ENCODE measurements around the gene FIGN.

FIGN gene

GRCh38 chr2:163732727-163733126 is 3.1 kb downstream of the FIGN start:
- Mint-ChIP-seq H3K4me3 (no peak overlapping the region), H3K27me3 (peaks cover 37% of the 10 kb centered on the region), H3K27ac (no peak overlapping the region), H3K36me3 (ENCODE audit: low read depth) (no peaks in the 10 kb centered on the region), H3K9me3 (no peaks in the 10 kb centered on the region), H3K4me1 (ENCODE audit: low read depth) (peaks cover 11% of the 10 kb centered on the region)
- intact Hi-C loops (cut with micrococcal nuclease) = no loop called here

DNA sequence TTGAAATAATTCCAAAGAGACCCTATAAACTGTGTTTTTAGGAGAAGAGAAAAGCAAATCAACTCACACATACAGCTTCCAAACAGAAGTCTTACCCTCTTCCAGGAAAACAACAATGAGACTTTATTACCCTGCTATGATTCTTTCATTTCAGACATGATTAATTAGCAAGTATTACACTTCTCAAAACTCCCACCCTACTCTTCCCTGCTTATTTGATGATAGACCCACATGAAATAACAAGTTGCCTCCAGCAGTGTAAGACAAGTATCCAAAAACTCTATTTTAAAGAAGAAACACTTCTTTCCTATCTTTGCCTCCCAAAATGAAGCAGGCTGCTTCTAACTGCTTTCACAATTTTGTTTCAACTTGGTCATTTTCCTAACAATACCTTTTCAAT is 4.1 kb downstream of the FIGN start:
- intact Hi-C loops (cut with micrococcal nuclease) = no loop called here
- no peak overlapping the region for H3K27ac Mint-ChIP-seq
- H3K4me3 Mint-ChIP-seq = no peak overlapping the region
- peaks cover 11% of the 10 kb centered on the region for H3K4me1 Mint-ChIP-seq (ENCODE audit: low read depth)
- no peaks in the 10 kb centered on the region for H3K36me3 Mint-ChIP-seq (ENCODE audit: low read depth)
- H3K27me3 Mint-ChIP-seq = peaks cover 30% of the 10 kb centered on the region
- no peaks in the 10 kb centered on the region for H3K9me3 Mint-ChIP-seq

GRCh38 chr2:163730556-163730955 is 5.3 kb downstream of the FIGN start:
- Mint-ChIP-seq H3K27me3 (peaks cover 21% of the 10 kb centered on the region), H3K4me1 (ENCODE audit: low read depth) (peaks cover 5% of the 10 kb centered on the region), H3K27ac (no peak overlapping the region), H3K4me3 (no peak overlapping the region), H3K36me3 (ENCODE audit: low read depth) (no peaks in the 10 kb centered on the region), H3K9me3 (no peaks in the 10 kb centered on the region)
- intact Hi-C loops (cut with micrococcal nuclease) = no loop called here

GRCh38 chr2:163729636-163730273 is 6.1 kb downstream of the FIGN start:
- H3K4me1 Mint-ChIP-seq (ENCODE audit: low read depth) = no peaks in the 10 kb centered on the region
- H3K27me3 Mint-ChIP-seq = peaks cover 16% of the 10 kb centered on the region
- no peaks in the 10 kb centered on the region for H3K36me3 Mint-ChIP-seq (ENCODE audit: low read depth)
- no peak overlapping the region for H3K27ac Mint-ChIP-seq
- no peaks in the 10 kb centered on the region for H3K9me3 Mint-ChIP-seq
- H3K4me3 Mint-ChIP-seq = no peak overlapping the region
- intact Hi-C loops (cut with micrococcal nuclease) = no loop called here

DNA sequence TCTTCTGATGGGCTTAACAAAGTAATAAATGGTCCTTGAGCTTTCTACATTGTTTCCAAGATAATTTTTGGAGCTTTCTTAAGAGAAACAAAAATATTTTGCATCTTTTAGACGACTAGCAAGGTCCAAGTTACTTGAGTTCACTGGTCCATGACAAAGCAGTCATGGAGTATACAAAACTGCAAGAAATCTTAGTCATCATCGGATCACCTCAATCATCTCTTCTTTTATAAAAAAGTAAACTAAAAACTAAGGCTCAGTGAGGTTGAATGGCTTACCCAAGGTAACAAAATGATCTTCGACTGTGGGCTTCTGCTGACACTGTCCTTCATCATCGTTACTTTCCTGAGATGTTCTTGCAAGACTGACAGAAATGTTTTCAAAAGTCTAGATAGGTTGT is 11.9 kb downstream of the FIGN start:
- Mint-ChIP-seq H3K27ac (no peak overlapping the region), H3K4me1 (ENCODE audit: low read depth) (no peaks in the 10 kb centered on the region), H3K36me3 (ENCODE audit: low read depth) (no peaks in the 10 kb centered on the region), H3K4me3 (no peak overlapping the region), H3K9me3 (no peaks in the 10 kb centered on the region), H3K27me3 (no peaks in the 10 kb centered on the region)
- intact Hi-C loops (cut with micrococcal nuclease) = loop anchor here (2.0 kb wide), 1 partner anchor 19 kb away; no protein-coding TSS in a partner anchor

- no peak overlapping the region for H3K4me3 Mint-ChIP-seq
- no peaks in the 10 kb centered on the region for H3K4me1 Mint-ChIP-seq (ENCODE audit: low read depth)
- intact Hi-C loops (cut with micrococcal nuclease) = loop anchor here (2.0 kb wide), 1 partner anchor 19 kb away; no protein-coding TSS in a partner anchor
- no peaks in the 10 kb centered on the region for H3K36me3 Mint-ChIP-seq (ENCODE audit: low read depth)
- H3K27me3 Mint-ChIP-seq = no peaks in the 10 kb centered on the region
- H3K27ac Mint-ChIP-seq = no peak overlapping the region
- H3K9me3 Mint-ChIP-seq = no peaks in the 10 kb centered on the region
Observed at GRCh38 chr2:163723348-163723747, 12.5 kb downstream of the FIGN start.

- H3K4me1 Mint-ChIP-seq (ENCODE audit: low read depth) = no peaks in the 10 kb centered on the region
- H3K36me3 Mint-ChIP-seq (ENCODE audit: low read depth) = no peaks in the 10 kb centered on the region
- H3K27me3 Mint-ChIP-seq = no peaks in the 10 kb centered on the region
- no peak overlapping the region for H3K27ac Mint-ChIP-seq
- intact Hi-C loops (cut with micrococcal nuclease) = no loop called here
- H3K4me3 Mint-ChIP-seq = no peak overlapping the region
- H3K9me3 Mint-ChIP-seq = no peaks in the 10 kb centered on the region
Observed at GRCh38 chr2:163719331-163719730, 16.5 kb downstream of the FIGN start.

GRCh38 chr2:163717993-163718680 is 17.7 kb downstream of the FIGN start:
- Mint-ChIP-seq H3K4me3 (no peak overlapping the region), H3K9me3 (no peaks in the 10 kb centered on the region), H3K27me3 (no peaks in the 10 kb centered on the region), H3K4me1 (ENCODE audit: low read depth) (no peaks in the 10 kb centered on the region), H3K27ac (no peak overlapping the region), H3K36me3 (ENCODE audit: low read depth) (no peaks in the 10 kb centered on the region)
- intact Hi-C loops (cut with micrococcal nuclease) = no loop called here

- Mint-ChIP-seq H3K27ac (no peak overlapping the region), H3K4me3 (no peak overlapping the region), H3K4me1 (ENCODE audit: low read depth) (no peaks in the 10 kb centered on the region), H3K9me3 (no peaks in the 10 kb centered on the region), H3K27me3 (no peaks in the 10 kb centered on the region), H3K36me3 (ENCODE audit: low read depth) (no peaks in the 10 kb centered on the region)
- intact Hi-C loops (cut with micrococcal nuclease) = no loop called here
Observed at GRCh38 chr2:163717515-163717914, 18.3 kb downstream of the FIGN start.

- H3K4me3 Mint-ChIP-seq = no peak overlapping the region
- no peaks in the 10 kb centered on the region for H3K4me1 Mint-ChIP-seq (ENCODE audit: low read depth)
- H3K27me3 Mint-ChIP-seq = no peaks in the 10 kb centered on the region
- no peak overlapping the region for H3K27ac Mint-ChIP-seq
- H3K9me3 Mint-ChIP-seq = no peaks in the 10 kb centered on the region
- H3K36me3 Mint-ChIP-seq (ENCODE audit: low read depth) = no peaks in the 10 kb centered on the region
- intact Hi-C loops (cut with micrococcal nuclease) = no loop called here
Observed at GRCh38 chr2:163716101-163716500, 19.7 kb downstream of the FIGN start.

GRCh38 chr2:163715668-163716067 is 20.1 kb downstream of the FIGN start:
- Mint-ChIP-seq H3K4me1 (ENCODE audit: low read depth) (no peaks in the 10 kb centered on the region), H3K9me3 (no peaks in the 10 kb centered on the region), H3K4me3 (no peak overlapping the region), H3K36me3 (ENCODE audit: low read depth) (no peaks in the 10 kb centered on the region), H3K27ac (no peak overlapping the region), H3K27me3 (no peaks in the 10 kb centered on the region)
- intact Hi-C loops (cut with micrococcal nuclease) = no loop called here

GRCh38 chr2:163715199-163715598 is 20.6 kb downstream of the FIGN start:
- Mint-ChIP-seq H3K27me3 (no peaks in the 10 kb centered on the region), H3K4me1 (ENCODE audit: low read depth) (no peaks in the 10 kb centered on the region), H3K27ac (no peak overlapping the region), H3K4me3 (no peak overlapping the region), H3K36me3 (ENCODE audit: low read depth) (no peaks in the 10 kb centered on the region), H3K9me3 (no peaks in the 10 kb centered on the region)
- intact Hi-C loops (cut with micrococcal nuclease) = no loop called here

- no peak overlapping the region for H3K4me3 Mint-ChIP-seq
- intact Hi-C loops (cut with micrococcal nuclease) = no loop called here
- H3K27ac Mint-ChIP-seq = no peak overlapping the region
Observed at GRCh38 chr2:163713534-163714311, 22.1 kb downstream of the FIGN start.

DNA sequence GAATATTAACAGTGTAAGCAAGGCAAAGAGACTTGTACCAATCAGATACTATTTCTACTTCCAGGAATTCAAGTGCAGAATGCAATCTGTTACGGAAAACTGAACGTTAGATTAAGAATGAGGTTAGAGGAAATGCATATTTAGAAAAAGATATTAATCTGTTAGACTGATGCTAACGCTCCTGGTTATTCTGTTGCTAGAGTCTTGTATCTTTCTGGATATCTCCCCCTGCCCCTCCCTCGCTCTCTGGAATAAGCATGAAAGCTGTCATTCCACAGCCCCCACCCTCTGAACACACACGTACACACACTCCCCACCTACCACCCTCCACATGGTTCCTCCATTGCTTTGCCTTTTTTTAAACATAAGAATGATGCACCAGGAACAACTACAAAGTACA is 24.1 kb downstream of the FIGN start:
- Mint-ChIP-seq H3K27me3 (no peaks in the 10 kb centered on the region), H3K36me3 (ENCODE audit: low read depth) (no peaks in the 10 kb centered on the region), H3K27ac (no peak overlapping the region), H3K4me3 (no peak overlapping the region), H3K4me1 (ENCODE audit: low read depth) (no peaks in the 10 kb centered on the region), H3K9me3 (no peaks in the 10 kb centered on the region)
- intact Hi-C loops (cut with micrococcal nuclease) = no loop called here

More at GRCh38 chr2:163713534-163714311, 22.1 kb downstream of the FIGN start:
- H3K36me3 Mint-ChIP-seq (ENCODE audit: low read depth) = no peaks in the 10 kb centered on the region
- H3K4me1 Mint-ChIP-seq (ENCODE audit: low read depth) = no peaks in the 10 kb centered on the region
- H3K27me3 Mint-ChIP-seq = no peaks in the 10 kb centered on the region
- no peaks in the 10 kb centered on the region for H3K9me3 Mint-ChIP-seq
